ENCODE data around the gene CX3CR1. TPM values are rescaled to one million over a fixed set of nuclear protein-coding genes. Genes with fewer than 3 reads are reported as not detected.

CX3CR1 gene
- total and polyA plus RNA-seq, 3 experiments from 2014 or later = 0.74 to 98.7 (median 1.1) TPM

- peaks cover 17 to 45% (median 32%) of the 10 kb centered on the region in 3 donors for H3K4me1 Mint-ChIP-seq
- POLR2A ChIA-PET = no interaction called here
- Histone ChIP-seq H3K4me1 (ENCODE audit: insufficient read depth, low read length) (peaks cover 13% of the 10 kb centered on the region), H3K27ac (ENCODE audit: low read depth, low read length) (no peak overlapping the region), H3K36me3 (ENCODE audit: insufficient read depth, low read length) (no peaks in the 10 kb centered on the region), H3K27me3 (ENCODE audit: insufficient read depth, low read length, poor library complexity, severe bottlenecking) (no peaks in the 10 kb centered on the region), H3K9me3 (ENCODE audit: low read length) (no peaks in the 10 kb centered on the region), H3K4me3 (ENCODE audit: low read length) (no peak overlapping the region)
- DNase-seq = no peak
- H3K4me3 Mint-ChIP-seq = no peak overlapping the region
- H3K27ac Mint-ChIP-seq = peak overlapping the region in 4 of 8 donors; percentile 47 to 79 (median 72)
- H3K36me3 Mint-ChIP-seq = no peaks in the 10 kb centered on the region
- CTCF ChIA-PET = interaction anchor here (0.6 to 12.0 kb wide), 50 partner anchors 8 to 252 kb away, joined by 3 to 253 read pairs (median 5); partner anchors contain the start of genes CX3CR1, GORASP1, SCN11A and TTC21A
- H3K9me3 Mint-ChIP-seq = no peaks in the 10 kb centered on the region
- peaks cover 0 to 2% of the 10 kb centered on the region in 2 donors for H3K27me3 Mint-ChIP-seq
Measured at GRCh38 chr3:39289107-39289506, 9.3 kb upstream of the CX3CR1 start.

- H3K4me3 Mint-ChIP-seq = no peak overlapping the region
- no peaks in the 10 kb centered on the region for H3K9me3 ChIP-seq (ENCODE audit: low read length)
- peak; percentile 71 to 86 (median 73) for DNase-seq
- no peak overlapping the region for H3K4me3 ChIP-seq (ENCODE audit: low read length)
- peak overlapping the region in 7 of 8 donors; percentile 9 to 87 (median 72) for H3K27ac Mint-ChIP-seq
- peaks cover 0 to 2% of the 10 kb centered on the region in 2 donors for H3K27me3 Mint-ChIP-seq
- H3K9me3 Mint-ChIP-seq = no peaks in the 10 kb centered on the region
- H3K36me3 Mint-ChIP-seq = no peaks in the 10 kb centered on the region
- H3K4me1 Mint-ChIP-seq = peaks cover 17 to 45% (median 32%) of the 10 kb centered on the region in 3 donors
- no peak overlapping the region for H3K27ac ChIP-seq (ENCODE audit: low read depth, low read length)
- CTCF ChIA-PET = interaction anchor here (0.7 to 12.0 kb wide), 64 partner anchors 9 to 256 kb away, joined by 3 to 253 read pairs (median 4); partner anchors contain the start of genes CX3CR1, GORASP1, SCN11A and TTC21A
- no peaks in the 10 kb centered on the region for H3K36me3 ChIP-seq (ENCODE audit: insufficient read depth, low read length)
- H3K4me1 ChIP-seq (ENCODE audit: insufficient read depth, low read length) = peaks cover 13% of the 10 kb centered on the region
- no peaks in the 10 kb centered on the region for H3K27me3 ChIP-seq (ENCODE audit: insufficient read depth, low read length, poor library complexity, severe bottlenecking)
- POLR2A ChIA-PET = no interaction called here
Measured at GRCh38 chr3:39288300-39288808, 8.5 kb upstream of the CX3CR1 start.

- H3K9me3 Mint-ChIP-seq = no peaks in the 10 kb centered on the region
- H3K27ac Mint-ChIP-seq = peak overlapping the region in 3 of 8 donors; percentile 9 to 83 (median 16)
- peaks cover 21 to 52% (median 34%) of the 10 kb centered on the region in 3 donors for H3K4me1 Mint-ChIP-seq
- H3K9me3 ChIP-seq (ENCODE audit: low read length) = no peaks in the 10 kb centered on the region
- POLR2A ChIA-PET = no interaction called here
- H3K27me3 Mint-ChIP-seq = no peaks in the 10 kb centered on the region
- H3K4me3 ChIP-seq (ENCODE audit: low read length) = no peak overlapping the region
- no peaks in the 10 kb centered on the region for H3K27me3 ChIP-seq (ENCODE audit: insufficient read depth, low read length, poor library complexity, severe bottlenecking)
- no peak for DNase-seq
- H3K4me3 Mint-ChIP-seq = no peak overlapping the region
- CTCF ChIA-PET = interaction anchor here (0.6 to 12.0 kb wide), 61 partner anchors 10 to 1782 kb away, joined by 3 to 253 read pairs (median 5); partner anchors contain the start of genes CX3CR1, GORASP1, SCN11A and TTC21A
- no peaks in the 10 kb centered on the region for H3K36me3 Mint-ChIP-seq
- no peaks in the 10 kb centered on the region for H3K36me3 ChIP-seq (ENCODE audit: insufficient read depth, low read length)
- H3K4me1 ChIP-seq (ENCODE audit: insufficient read depth, low read length) = peaks cover 13% of the 10 kb centered on the region
- H3K27ac ChIP-seq (ENCODE audit: low read depth, low read length) = no peak overlapping the region
Measured at GRCh38 chr3:39287216-39288164, 7.7 kb upstream of the CX3CR1 start.

- peaks cover 15% of the 10 kb centered on the region for H3K4me1 ChIP-seq (ENCODE audit: insufficient read depth, low read length)
- H3K9me3 ChIP-seq (ENCODE audit: low read length) = no peaks in the 10 kb centered on the region
- H3K27me3 ChIP-seq (ENCODE audit: insufficient read depth, low read length, poor library complexity, severe bottlenecking) = no peaks in the 10 kb centered on the region
- Mint-ChIP-seq H3K4me1 (peaks cover 24 to 56% (median 38%) of the 10 kb centered on the region in 3 donors), H3K36me3 (no peaks in the 10 kb centered on the region), H3K4me3 (no peak overlapping the region), H3K27me3 (no peaks in the 10 kb centered on the region), H3K9me3 (no peaks in the 10 kb centered on the region), H3K27ac (peak overlapping the region in 1 of 8 donors; percentile 43)
- H3K4me3 ChIP-seq (ENCODE audit: low read length) = no peak overlapping the region
- DNase-seq = no peak
- POLR2A ChIA-PET = no interaction called here
- CTCF ChIA-PET = interaction anchor here (0.6 to 12.0 kb wide), 12 partner anchors 9 to 1782 kb away, joined by 3 to 253 read pairs (median 12); partner anchors contain the start of genes CX3CR1 and XIRP1
- no peak overlapping the region for H3K27ac ChIP-seq (ENCODE audit: low read depth, low read length)
- H3K36me3 ChIP-seq (ENCODE audit: insufficient read depth, low read length) = no peaks in the 10 kb centered on the region
Measured at GRCh38 chr3:39286771-39287170, 6.9 kb upstream of the CX3CR1 start.

GRCh38 chr3:39285332-39285731 is 5.5 kb upstream of the CX3CR1 start:
- Mint-ChIP-seq H3K36me3 (no peaks in the 10 kb centered on the region), H3K27ac (peak overlapping the region in 1 of 8 donors; percentile 43), H3K4me3 (no peak overlapping the region), H3K4me1 (peaks cover 32 to 65% (median 46%) of the 10 kb centered on the region in 3 donors), H3K27me3 (no peaks in the 10 kb centered on the region), H3K9me3 (no peaks in the 10 kb centered on the region)
- H3K27ac ChIP-seq (ENCODE audit: low read depth, low read length) = no peak overlapping the region
- ChIA-PET CTCF (interaction anchor here (1.3 to 12.0 kb wide), 2 partner anchors 92 to 100 kb away, joined by 3 to 253 read pairs; partner anchors contain the start of gene XIRP1), POLR2A (no interaction called here)
- no peaks in the 10 kb centered on the region for H3K27me3 ChIP-seq (ENCODE audit: insufficient read depth, low read length, poor library complexity, severe bottlenecking)
- no peaks in the 10 kb centered on the region for H3K36me3 ChIP-seq (ENCODE audit: insufficient read depth, low read length)
- H3K4me3 ChIP-seq (ENCODE audit: low read length) = no peak overlapping the region
- H3K4me1 ChIP-seq (ENCODE audit: insufficient read depth, low read length) = peaks cover 22% of the 10 kb centered on the region
- DNase-seq = no peak
- H3K9me3 ChIP-seq (ENCODE audit: low read length) = no peaks in the 10 kb centered on the region

- peaks cover 35 to 65% (median 48%) of the 10 kb centered on the region in 3 donors for H3K4me1 Mint-ChIP-seq
- Histone ChIP-seq H3K27me3 (ENCODE audit: insufficient read depth, low read length, poor library complexity, severe bottlenecking) (no peaks in the 10 kb centered on the region), H3K4me1 (ENCODE audit: insufficient read depth, low read length) (peaks cover 22% of the 10 kb centered on the region), H3K9me3 (ENCODE audit: low read length) (no peaks in the 10 kb centered on the region), H3K36me3 (ENCODE audit: insufficient read depth, low read length) (no peaks in the 10 kb centered on the region), H3K27ac (ENCODE audit: low read depth, low read length) (no peak overlapping the region), H3K4me3 (ENCODE audit: low read length) (no peak overlapping the region)
- peak overlapping the region in 4 of 8 donors; percentile 19 to 53 (median 34) for H3K27ac Mint-ChIP-seq
- CTCF ChIA-PET = interaction anchor here (1.3 to 12.0 kb wide), 2 partner anchors 91 to 99 kb away, joined by 3 to 253 read pairs; partner anchors contain the start of gene XIRP1
- H3K9me3 Mint-ChIP-seq = no peaks in the 10 kb centered on the region
- H3K4me3 Mint-ChIP-seq = peak overlapping the region in 1 of 7 donors; percentile 4
- POLR2A ChIA-PET = no interaction called here
- no peaks in the 10 kb centered on the region for H3K27me3 Mint-ChIP-seq
- no peaks in the 10 kb centered on the region for H3K36me3 Mint-ChIP-seq
- no peak for DNase-seq
Measured at GRCh38 chr3:39284457-39284881, 4.6 kb upstream of the CX3CR1 start.

- ChIA-PET CTCF (interaction anchor here (12.0 kb wide), 1 partner anchor 89 kb away, joined by 253 read pairs; the partner anchor contains the start of gene XIRP1), POLR2A (no interaction called here)
- Mint-ChIP-seq H3K27me3 (no peaks in the 10 kb centered on the region), H3K36me3 (no peaks in the 10 kb centered on the region), H3K27ac (peak overlapping the region in 4 of 8 donors; percentile 70 to 96 (median 84)), H3K4me3 (peak overlapping the region in 4 of 7 donors; percentile 49 to 92 (median 75)), H3K4me1 (peaks cover 33 to 56% (median 53%) of the 10 kb centered on the region in 3 donors), H3K9me3 (no peaks in the 10 kb centered on the region)
- H3K4me1 ChIP-seq (ENCODE audit: insufficient read depth, low read length) = peaks cover 13% of the 10 kb centered on the region
- no peak overlapping the region for H3K4me3 ChIP-seq (ENCODE audit: low read length)
- no peaks in the 10 kb centered on the region for H3K9me3 ChIP-seq (ENCODE audit: low read length)
- H3K27me3 ChIP-seq (ENCODE audit: insufficient read depth, low read length, poor library complexity, severe bottlenecking) = no peaks in the 10 kb centered on the region
- no peaks in the 10 kb centered on the region for H3K36me3 ChIP-seq (ENCODE audit: insufficient read depth, low read length)
- DNase-seq = no peak
- H3K27ac ChIP-seq (ENCODE audit: low read depth, low read length) = no peak overlapping the region
Measured at GRCh38 chr3:39282057-39282456, 2.2 kb upstream of the CX3CR1 start.
